IMR-90 (cell line): ENCODE results near the gene OAS3. TPM values are rescaled to one million over a fixed set of nuclear protein-coding genes. Genes with fewer than 3 reads are reported as not detected.

Experiments
- ATAC-seq: fragments of 200-7000 bp; cut with Tn5 transposase; 2 replicates; pipeline ENCODE4 v1.9.1; 2020; ENCODE audit warnings: low read depth, mild to moderate bottlenecking, moderate library complexity
- BruUV-seq: library from RNA; stranded (reverse); fragments of 400-500 nt; replicated peaks from 2 replicates; lab custom pipeline; 2021; lab: Mats Ljungman, UMichigan
- CTCF ChIA-PET: fragments of 300-600 bp; formaldehyde crosslinking; extraction: SDS; loops from one replicate; lab custom pipeline; 2021; ENCODE audit warnings: antibody characterized with exemption; lab: Yijun Ruan, JAX
- POLR2A ChIA-PET: fragments of 300-600 bp; sonication (Branson Sonifier 250); formaldehyde crosslinking; loops from one replicate; lab custom pipeline; 2022; ENCODE audit warnings: antibody characterized with exemption; ENCODE audit not compliant: unreplicated experiment; lab: Charles Lee
- DNase-seq: peaks from one replicate; pipeline ENCODE4 v3.0.0; 2013
- H2AFZ ChIP-seq: replicated peaks from 2 replicates; pipeline ENCODE3; 2013; ENCODE audit warnings: low read length, mild to moderate bottlenecking; ENCODE audit not compliant: poor library complexity
- H2AK5ac ChIP-seq: 2 replicates; pipeline ENCODE4 v1.6.1; 2013; ENCODE audit warnings: low read depth, low read length, inconsistent platforms
- H2AK9ac ChIP-seq: replicated peaks from 2 replicates; pipeline ENCODE3; 2013; ENCODE audit warnings: mild to moderate bottlenecking, low read depth, low read length, moderate library complexity; ENCODE audit not compliant: poor library complexity
- H2BK120ac ChIP-seq: 2 replicates; pipeline ENCODE4 v1.6.1; 2013; ENCODE audit warnings: low read depth, low read length, inconsistent platforms
- H2BK15ac ChIP-seq: 3 replicates; pipeline ENCODE4 v1.6.1; 2013; ENCODE audit warnings: low read depth, low read length, inconsistent platforms
- H2BK20ac ChIP-seq: 2 replicates; pipeline ENCODE4 v1.6.1; 2013; ENCODE audit warnings: low read depth, mild to moderate bottlenecking, inconsistent platforms, low read length, moderate library complexity
- H2BK5ac ChIP-seq: 2 replicates; pipeline ENCODE4 v1.6.1; 2013; ENCODE audit warnings: mild to moderate bottlenecking, low read depth, low read length, inconsistent platforms; ENCODE audit not compliant: poor library complexity, severe bottlenecking
- H3K14ac ChIP-seq: replicated peaks from 2 replicates; pipeline ENCODE4 v1.6.1; 2013; ENCODE audit warnings: low read depth, low read length, inconsistent platforms
- H3K18ac ChIP-seq: 2 replicates; pipeline ENCODE4 v1.6.1; 2013; ENCODE audit warnings: low read depth, low read length, control low read depth
- H3K23ac ChIP-seq: 2 replicates; pipeline ENCODE4 v1.6.1; 2013; ENCODE audit warnings: low read depth, low read length, inconsistent platforms
- H3K27ac ChIP-seq: 2 replicates; pipeline ENCODE4 v1.5.1; 2013; ENCODE audit warnings: mild to moderate bottlenecking, control low read depth, low read length; ENCODE audit not compliant: insufficient read depth
- H3K27me3 ChIP-seq: 2 replicates; pipeline ENCODE4 v1.6.1; 2013; ENCODE audit warnings: low read length; ENCODE audit not compliant: control insufficient read depth, insufficient read depth
- H3K36me3 ChIP-seq: 2 replicates; pipeline ENCODE4 v1.6.1; 2013; ENCODE audit warnings: low read length, mixed read lengths; ENCODE audit not compliant: control insufficient read depth, insufficient read depth
- H3K4ac ChIP-seq: 2 replicates; pipeline ENCODE4 v1.6.1; 2013; ENCODE audit warnings: low read depth, low read length, inconsistent platforms
- H3K4me1 ChIP-seq: 2 replicates; pipeline ENCODE4 v1.6.1; 2013; ENCODE audit warnings: low read length, mixed read lengths; ENCODE audit not compliant: control insufficient read depth, insufficient read depth
- H3K4me2 ChIP-seq: 2 replicates; pipeline ENCODE4 v1.6.1; 2013; ENCODE audit warnings: low read depth, mild to moderate bottlenecking, control low read depth, low read length, moderate library complexity
- H3K4me3 ChIP-seq: 2 replicates; pipeline ENCODE4 v1.5.1; 2013; ENCODE audit warnings: low read depth, mild to moderate bottlenecking, control low read depth, low read length, moderate library complexity; ENCODE audit not compliant: insufficient read depth
- H3K56ac ChIP-seq: 2 replicates; pipeline ENCODE4 v1.6.1; 2013; ENCODE audit warnings: low read length, inconsistent platforms; ENCODE audit not compliant: insufficient read depth; ENCODE audit errors: extremely low read depth
- H3K79me1 ChIP-seq, 2 experiments: 2 replicates each; pipeline ENCODE4 v1.6.1; 2013; ENCODE audit warnings: low read length in 2 of 2, inconsistent platforms in 1 of 2, low read depth in 1 of 2
- H3K9ac ChIP-seq: 2 replicates; pipeline ENCODE4 v1.6.1; 2013; ENCODE audit warnings: low read depth, low read length, control low read depth
- H3K9me1 ChIP-seq: 2 replicates; pipeline ENCODE4 v1.6.1; 2013; ENCODE audit warnings: low read length, inconsistent platforms; ENCODE audit not compliant: insufficient read depth
- H3K9me3 ChIP-seq: 2 replicates; pipeline ENCODE4 v1.6.1; 2013; ENCODE audit warnings: low read length; ENCODE audit not compliant: control insufficient read depth, insufficient read depth
- H4K20me1 ChIP-seq: 2 replicates; pipeline ENCODE4 v1.6.1; 2013; ENCODE audit warnings: low read length, inconsistent platforms; ENCODE audit not compliant: insufficient read depth
- H4K5ac ChIP-seq: 2 replicates; pipeline ENCODE4 v1.6.1; 2013; ENCODE audit warnings: mild to moderate bottlenecking, low read depth, low read length, control low read depth
- H4K8ac ChIP-seq, 2 experiments: 2 replicates each; pipeline ENCODE4 v1.6.1; 2013; ENCODE audit warnings: low read depth in 2 of 2, low read length in 2 of 2, control low read depth in 1 of 2, inconsistent platforms in 1 of 2
- H4K91ac ChIP-seq: 2 replicates; pipeline ENCODE4 v1.6.1; 2013; ENCODE audit warnings: low read depth, low read length, inconsistent platforms; ENCODE audit not compliant: insufficient read depth
- BHLHE40 ChIP-seq: fragments of 150-350 bp; IDR thresholded peaks from 2 replicates; pipeline ENCODE4 v1.6.1; 2016; ENCODE audit warnings: mild to moderate bottlenecking, low read depth, low read length
- CEBPB ChIP-seq: IDR thresholded peaks from 2 replicates; pipeline ENCODE4 v1.6.1; 2012; ENCODE audit warnings: low read depth, low read length, improper control_type of control experiment
- CHD1 ChIP-seq: IDR thresholded peaks from 2 replicates; pipeline ENCODE4 v1.6.1; 2012; ENCODE audit warnings: low read depth, low read length, improper control_type of control experiment
- FOS ChIP-seq: fragments of 150-350 bp; IDR thresholded peaks from 2 replicates; pipeline ENCODE4 v1.6.1; 2016; ENCODE audit warnings: low read depth, low read length
- MXI1 ChIP-seq: IDR thresholded peaks from 2 replicates; pipeline ENCODE4 v1.6.1; 2012; ENCODE audit warnings: low read depth, mild to moderate bottlenecking, low read length, moderate library complexity, borderline replicate concordance
- POLR2A ChIP-seq: IDR thresholded peaks from 2 replicates; pipeline ENCODE4 v1.6.1; 2012; ENCODE audit warnings: mild to moderate bottlenecking, low read depth, low read length
- RAD21 ChIP-seq: IDR thresholded peaks from 2 replicates; pipeline ENCODE4 v1.6.1; 2012; ENCODE audit warnings: low read length, improper control_type of control experiment
- RFX5 ChIP-seq: IDR thresholded peaks from 2 replicates; pipeline ENCODE4 v1.8.0; 2012; ENCODE audit warnings: low read depth, mild to moderate bottlenecking, low read length, moderate library complexity
- SMC3 ChIP-seq: fragments of 150-350 bp; IDR thresholded peaks from 2 replicates; pipeline ENCODE4 v1.6.1; 2016; ENCODE audit warnings: low read depth, mild to moderate bottlenecking, antibody characterized with exemption, low read length, moderate library complexity
- WGBS, 2 experiments: methylation state at CpG; one replicate each; pipeline versions ENCODE4 v1.1.5 to v1.1.7; 2013; ENCODE audit warnings: missing lambda C conversion rate in 2 of 2; ENCODE audit not compliant: insufficient read length in 1 of 2; ENCODE audit errors: extremely low coverage in 2 of 2; 5-methylcytosine and 5-hydroxymethylcytosine counted together
- dilution Hi-C: fragments of 300-500 bp; cut with HindIII; formaldehyde crosslinking; loops from one replicate; pipeline ENCODE4 v1.14.3; 2018; ENCODE audit warnings: low sequenced_read_pairs; ENCODE audit not compliant: unreplicated experiment
- in situ Hi-C: fragments of 300-500 bp; cut with MboI; formaldehyde crosslinking; loops from 3 replicates; pipeline ENCODE4 v1.14.3; 2019; ENCODE audit warnings: low sequenced_read_pairs, inconsistent platforms, mixed read lengths
- intact Hi-C: fragments of 100-400 bp; cut with micrococcal nuclease; formaldehyde crosslinking; loops from 2 replicates; pipeline ENCODE4 v1.10.0; 2022
- polyA plus RNA-seq, 3 experiments: library from polyadenylated mRNA; depleted of rRNA; stranded (reverse); fragments of >200 nt; gene quantifications; 2 replicates each; pipeline ENCODE4 v1.2.3, GENCODE V29; 2012; ENCODE audit warnings: low replicate concordance in 1 of 3
- total RNA-seq: library from RNA; depleted of rRNA; stranded (reverse); fragments of >200 nt; gene quantifications from 2 replicates; pipeline ENCODE4 v1.2.3, GENCODE V29; 2012

The OAS3 gene
- total and polyA plus RNA-seq, 2 of the 4 experiments (the other 2 are of a cell fraction) = 4.1 to 7.8 TPM

DNA sequence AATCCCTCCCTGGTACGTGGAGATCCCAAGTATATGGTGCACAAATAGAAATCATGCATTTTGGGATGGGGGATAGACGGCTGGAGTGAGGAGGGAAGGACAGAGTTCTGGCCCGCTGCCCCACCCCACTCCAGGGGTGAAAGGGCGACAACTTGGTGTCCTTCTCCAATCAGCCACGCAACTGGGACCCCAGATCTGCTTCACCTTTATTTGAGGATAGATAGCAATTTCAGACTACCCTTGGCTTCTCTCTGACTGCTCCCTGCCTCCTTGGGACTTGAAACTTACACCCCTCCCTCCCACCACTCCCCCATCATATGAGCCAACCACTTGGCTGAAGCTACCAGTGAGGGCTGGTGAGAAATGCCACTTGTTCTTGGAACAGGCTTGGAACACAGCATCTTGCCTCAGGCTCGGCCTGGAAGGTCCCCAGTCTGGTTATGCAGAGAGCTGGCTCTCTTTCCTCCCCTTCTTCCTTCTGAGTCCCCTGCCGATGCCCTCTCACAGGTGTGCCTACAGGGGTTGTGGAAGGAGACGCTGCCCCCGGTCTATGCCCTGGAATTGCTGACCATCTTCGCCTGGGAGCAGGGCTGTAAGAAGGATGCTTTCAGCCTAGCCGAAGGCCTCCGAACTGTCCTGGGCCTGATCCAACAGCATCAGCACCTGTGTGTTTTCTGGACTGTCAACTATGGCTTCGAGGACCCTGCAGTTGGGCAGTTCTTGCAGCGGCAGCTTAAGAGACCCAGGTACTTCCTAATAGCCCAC lies 8.1 kb downstream of the OAS3 start:
- Histone ChIP-seq H3K14ac (no peak overlapping the region), H3K27ac (no peak overlapping the region), H2BK120ac (no peak overlapping the region), H2BK15ac (no peak overlapping the region), H3K9me1 (0 out of 2 replicates have a peak, but pooled peaks cover 3% of the 10 kb centered on the region), H3K9ac (no peak overlapping the region), H3K4ac (no peak overlapping the region), H2AFZ (no peak overlapping the region), H4K20me1 (no peaks in the 10 kb centered on the region), H3K4me1 (no peaks in the 10 kb centered on the region), H3K9me3 (no peaks in the 10 kb centered on the region), H3K56ac (no peak overlapping the region), H2AK9ac (no peak overlapping the region), H2BK20ac (no peak overlapping the region), H4K91ac (no peak overlapping the region), H3K79me1 (no peaks in the 10 kb centered on the region), H2AK5ac (no peak overlapping the region), H3K4me3 (no peak overlapping the region), H2BK5ac (no peak overlapping the region), H4K8ac (no peak overlapping the region), H4K5ac (no peak overlapping the region), H3K36me3 (no peaks in the 10 kb centered on the region), H3K18ac (no peak overlapping the region), H3K27me3 (no peaks in the 10 kb centered on the region), H3K23ac (no peak overlapping the region), H3K4me2 (no peak overlapping the region)
- dilution Hi-C loops (no loop called here), in situ Hi-C loops (no loop called here), intact Hi-C loops (no loop called here)
- ChIA-PET POLR2A (no interaction called here), CTCF (no interaction called here)
- BruUV-seq = no TSS peak
- TF ChIP-seq SMC3 (no peak), BHLHE40 (no peak), RFX5 (no peak), CEBPB (no peak), FOS (no peak), RAD21 (no peak), POLR2A (no peak), CHD1 (no peak), MXI1 (no peak)
- ATAC-seq (no peak), DNase-seq (no peak)
- 75% methylated on average over 4 of the region's 14 CpGs; no CpG with 5 or more reads in 1 of the 2 experiments for WGBS, 2 experiments
